Measurements from ENCODE around the gene SAFB2. TPM values are rescaled to one million over a fixed set of nuclear protein-coding genes. Genes with fewer than 3 reads are reported as not detected.
A peak's percentile ranks its signal among the peaks of the same experiment; 100 is the strongest.

Gene SAFB2
- total and polyA plus RNA-seq, 2 donors (not counting 1 experiment from before 2014, with no cell fraction given), result 76.5 to 242 TPM

GRCh38 chr19:5553892-5554291 lies 68.7 kb downstream of the SAFB2 start:
- WGBS (ENCODE audit: insufficient coverage), result 88% methylated on average over 9 of the region's 9 CpGs
- no peak overlapping the region for H2AFZ ChIP-seq (ENCODE audit: insufficient read depth, low read depth, low read length, poor library complexity, severe bottlenecking)
- H3K4me1 ChIP-seq (ENCODE audit: control insufficient read depth in 2 of 2, insufficient read depth in 2 of 2, low read length in 2 of 2), result no peaks in the 10 kb centered on the region
- no peak overlapping the region for H3K4me3 ChIP-seq (ENCODE audit: control extremely low read depth in 1 of 5, extremely low read depth in 1 of 5, insufficient read depth in 1 of 5, low read depth in 2 of 5, low read length in 4 of 5)
- no peaks in the 10 kb centered on the region for H3K79me2 ChIP-seq (ENCODE audit: control insufficient read depth, insufficient read depth, low read length)
- no peaks in the 10 kb centered on the region for H3K4me1 Mint-ChIP-seq
- POLR2A ChIA-PET, result no interaction called here
- H4K20me1 ChIP-seq (ENCODE audit: control insufficient read depth, insufficient read depth, low read length, poor library complexity, severe bottlenecking), result no peaks in the 10 kb centered on the region
- peaks cover 0 to 3% (median 0%) of the 10 kb centered on the region in 4 experiments for H3K27me3 ChIP-seq (replicated peaks in 1 of 4; ENCODE audit: control extremely low read depth in 1 of 4, control insufficient read depth in 3 of 4, insufficient read depth in 4 of 4, low read length in 3 of 4)
- H3K4me2 ChIP-seq (replicated peaks; ENCODE audit: low read depth, low read length, poor library complexity, severe bottlenecking), result no peak overlapping the region
- peaks cover 0 to 10% (median 0%) of the 10 kb centered on the region in 3 donors for H3K9me3 ChIP-seq (ENCODE audit: control extremely low read depth in 1 of 3, control insufficient read depth in 2 of 3, insufficient read depth in 1 of 3, low read length in 2 of 3)
- H3K27ac ChIP-seq (ENCODE audit: low read length in 2 of 2), result no peak overlapping the region
- no peak overlapping the region for H3K4me3 Mint-ChIP-seq
- ATAC-seq (ENCODE audit: low read depth) (no peak), DNase-seq (no peak)
- no peak overlapping the region for H3K27ac Mint-ChIP-seq
- no peak overlapping the region for H3K9ac ChIP-seq (ENCODE audit: low read length)
- intact Hi-C loops (cut with micrococcal nuclease), result no loop called here
- H3K36me3 ChIP-seq (replicated peaks in 1 of 2; ENCODE audit: control extremely low read depth in 1 of 2, control insufficient read depth in 1 of 2, extremely low read depth in 1 of 2, insufficient read depth in 2 of 2, low read length in 1 of 2), result no peaks in the 10 kb centered on the region
- H3K27me3 Mint-ChIP-seq, result peaks cover 20% of the 10 kb centered on the region
- no peak for TF ChIP-seq EZH2 (IDR thresholded peaks at IDR 0.05; ENCODE audit: borderline replicate concordance, insufficient read depth, low read depth, low read length, poor library complexity, severe bottlenecking)
- TF ChIP-seq CTCF (IDR thresholded peaks at IDR 0.05), result no peak
- CTCF ChIA-PET, result no interaction called here
- H3K9me3 Mint-ChIP-seq (ENCODE audit: insufficient read depth), result peaks cover 2% of the 10 kb centered on the region

- CTCF ChIA-PET, result no interaction called here
- no peaks in the 10 kb centered on the region for H3K27me3 ChIP-seq (replicated peaks in 1 of 4; ENCODE audit: control extremely low read depth in 1 of 4, control insufficient read depth in 3 of 4, insufficient read depth in 4 of 4, low read length in 3 of 4)
- H3K4me1 ChIP-seq (ENCODE audit: control insufficient read depth in 2 of 2, insufficient read depth in 2 of 2, low read length in 2 of 2), result no peaks in the 10 kb centered on the region
- WGBS (ENCODE audit: insufficient coverage), result 39% methylated on average over 4 of the region's 8 CpGs
- H3K79me2 ChIP-seq (ENCODE audit: control insufficient read depth, insufficient read depth, low read length), result no peaks in the 10 kb centered on the region
- H3K4me3 Mint-ChIP-seq, result no peak overlapping the region
- no peak overlapping the region for H3K9ac ChIP-seq (ENCODE audit: low read length)
- H3K27ac Mint-ChIP-seq, result no peak overlapping the region
- H3K4me1 Mint-ChIP-seq, result no peaks in the 10 kb centered on the region
- no peak for ATAC-seq (ENCODE audit: low read depth)
- peaks cover 3% of the 10 kb centered on the region for H3K27me3 Mint-ChIP-seq
- intact Hi-C loops (cut with micrococcal nuclease), result no loop called here
- peak overlapping the region; percentile 36 for H2AFZ ChIP-seq (ENCODE audit: insufficient read depth, low read depth, low read length, poor library complexity, severe bottlenecking)
- H3K4me2 ChIP-seq (replicated peaks; ENCODE audit: low read depth, low read length, poor library complexity, severe bottlenecking), result no peak overlapping the region
- POLR2A ChIA-PET, result no interaction called here
- no peak for TF ChIP-seq EZH2 (IDR thresholded peaks at IDR 0.05; ENCODE audit: borderline replicate concordance, insufficient read depth, low read depth, low read length, poor library complexity, severe bottlenecking)
- TF ChIP-seq CTCF (IDR thresholded peaks at IDR 0.05), result no peak
- no peak for DNase-seq
- no peak overlapping the region for H3K27ac ChIP-seq (ENCODE audit: low read length in 2 of 2)
- H4K20me1 ChIP-seq (ENCODE audit: control insufficient read depth, insufficient read depth, low read length, poor library complexity, severe bottlenecking), result no peaks in the 10 kb centered on the region
- H3K4me3 ChIP-seq (ENCODE audit: control extremely low read depth in 1 of 5, extremely low read depth in 1 of 5, insufficient read depth in 1 of 5, low read depth in 2 of 5, low read length in 4 of 5), result no peak overlapping the region
- H3K9me3 Mint-ChIP-seq (ENCODE audit: insufficient read depth), result no peaks in the 10 kb centered on the region
- H3K9me3 ChIP-seq (ENCODE audit: control extremely low read depth in 1 of 3, control insufficient read depth in 2 of 3, insufficient read depth in 1 of 3, low read length in 2 of 3), result peaks cover 0 to 5% (median 0%) of the 10 kb centered on the region in 3 donors
- H3K36me3 ChIP-seq (replicated peaks in 1 of 2; ENCODE audit: control extremely low read depth in 1 of 2, control insufficient read depth in 1 of 2, extremely low read depth in 1 of 2, insufficient read depth in 2 of 2, low read length in 1 of 2), result no peaks in the 10 kb centered on the region
These were observed 74.7 kb downstream of the SAFB2 start for GRCh38 chr19:5547881-5548280.

Measured in B cell (primary cell).